Activated T-helper 2 cell treated with anti-CD3 and anti-CD28 coated beads, Interferon-gamma antibody, Interleukin-2, Interleukin-4, amounts not matched to agents 10 μg/mL and 5 μg/mL and 100 μg/mL, durations not matched to agents 14 hours and 24 hours and 36 hours (primary cell): ENCODE measurements around the gene PEX5. TPM values are rescaled to one million over a fixed set of nuclear protein-coding genes. Genes with fewer than 3 reads are reported as not detected.

Source experiments
- DNase-seq: peaks from one replicate; pipeline ENCODE4 v3.0.0; 2021; ENCODE audit warnings: low spot score
- H3K27ac Mint-ChIP-seq: one replicate; pipeline ENCODE4 v1.8.0; 2021; ENCODE audit warnings: mixed read lengths
- H3K27me3 Mint-ChIP-seq: one replicate; pipeline ENCODE4 v1.8.0; 2021; ENCODE audit warnings: low read depth, mixed read lengths
- H3K36me3 Mint-ChIP-seq: one replicate; pipeline ENCODE4 v1.8.0; 2021; ENCODE audit warnings: low read depth, mixed read lengths
- H3K4me1 Mint-ChIP-seq: one replicate; pipeline ENCODE4 v1.8.0; 2021; ENCODE audit warnings: low read depth, mixed read lengths
- H3K4me3 Mint-ChIP-seq: one replicate; pipeline ENCODE4 v1.8.0; 2021; ENCODE audit warnings: low read depth, mild to moderate bottlenecking, moderate library complexity, mixed read lengths
- H3K9me3 Mint-ChIP-seq: one replicate; pipeline ENCODE4 v1.8.0; 2021; ENCODE audit warnings: mixed read lengths
- intact Hi-C: fragments of 100-400 bp; cut with micrococcal nuclease; formaldehyde crosslinking; loops from one replicate; pipeline ENCODE4 v1.15.1; 2023
- total RNA-seq: library from RNA; stranded (reverse); gene quantifications from 2 replicates; pipeline ENCODE4 v1.2.3, GENCODE V29; 2022

The PEX5 gene
- total RNA-seq, 1 donor from 2014 or later: 28.3 TPM

DNA sequence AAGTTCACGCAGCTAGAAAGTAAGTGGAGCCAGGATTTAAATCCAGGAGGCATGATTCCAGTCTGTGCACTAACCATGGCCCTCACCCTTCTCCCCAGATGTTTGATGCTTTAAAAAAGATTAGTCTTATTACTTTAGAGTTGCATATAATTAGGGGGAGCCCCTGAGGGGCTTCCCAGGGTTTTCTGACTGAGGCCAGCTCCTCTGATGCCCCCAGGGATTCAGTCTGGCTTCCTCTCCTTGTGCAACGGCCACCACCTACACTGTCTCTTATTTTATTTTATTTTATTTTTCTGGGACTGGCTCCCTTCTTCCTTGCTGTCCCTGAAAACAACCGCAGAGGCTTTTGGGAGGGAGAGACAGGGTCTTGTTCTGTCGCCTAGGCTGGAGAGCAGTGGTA, 36.7 kb upstream of the PEX5 start:
- DNase-seq: no peak
- Mint-ChIP-seq H3K27me3 (no peaks in the 10 kb centered on the region), H3K27ac (no peak overlapping the region), H3K4me3 (no peak overlapping the region), H3K4me1 (no peaks in the 10 kb centered on the region), H3K36me3 (peaks cover 43% of the 10 kb centered on the region), H3K9me3 (no peaks in the 10 kb centered on the region)
- intact Hi-C loops: no loop called here

GRCh38 chr12:7154042-7154441, 35.4 kb upstream of the PEX5 start:
- H3K9me3 Mint-ChIP-seq: no peaks in the 10 kb centered on the region
- H3K4me1 Mint-ChIP-seq: no peaks in the 10 kb centered on the region
- H3K27me3 Mint-ChIP-seq: no peaks in the 10 kb centered on the region
- peaks cover 31% of the 10 kb centered on the region for H3K36me3 Mint-ChIP-seq
- no peak overlapping the region for H3K4me3 Mint-ChIP-seq
- intact Hi-C loops: no loop called here
- DNase-seq: no peak
- H3K27ac Mint-ChIP-seq: no peak overlapping the region

DNA sequence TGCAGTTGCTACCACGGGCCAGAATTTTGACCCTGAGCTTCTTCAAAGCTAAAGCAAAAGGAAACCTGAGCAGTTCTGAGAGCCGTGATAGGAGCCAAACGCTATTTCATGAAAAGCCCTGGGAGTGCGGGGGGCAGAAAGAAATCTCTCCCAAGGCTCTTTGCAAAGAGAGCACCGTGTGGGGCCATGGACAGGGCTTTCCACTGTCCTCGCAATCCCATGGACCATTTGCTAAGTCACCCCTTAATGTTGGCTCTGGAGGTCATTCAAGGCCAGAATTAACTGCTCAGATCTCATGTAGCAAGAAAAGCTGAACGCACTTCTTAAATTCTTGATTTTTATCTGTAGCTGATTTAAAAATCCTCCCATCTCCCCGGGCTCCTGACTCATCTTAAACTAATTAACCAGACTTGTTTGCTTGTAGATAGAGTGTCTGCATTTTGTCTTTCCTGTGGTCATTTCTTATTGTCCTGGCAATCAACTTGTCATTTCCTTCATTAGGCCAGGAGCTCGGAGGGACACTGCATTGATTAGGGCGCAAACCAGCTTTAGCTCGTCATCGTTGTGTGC, 34.5 kb upstream of the PEX5 start:
- H3K27me3 Mint-ChIP-seq: no peaks in the 10 kb centered on the region
- H3K36me3 Mint-ChIP-seq: peaks cover 24% of the 10 kb centered on the region
- no peak overlapping the region for H3K27ac Mint-ChIP-seq
- H3K4me1 Mint-ChIP-seq: peaks cover 3% of the 10 kb centered on the region
- no peak overlapping the region for H3K4me3 Mint-ChIP-seq
- DNase-seq: no peak
- H3K9me3 Mint-ChIP-seq: no peaks in the 10 kb centered on the region
- intact Hi-C loops: no loop called here

- Mint-ChIP-seq H3K36me3 (peaks cover 18% of the 10 kb centered on the region), H3K27me3 (no peaks in the 10 kb centered on the region), H3K4me3 (no peak overlapping the region), H3K9me3 (no peaks in the 10 kb centered on the region), H3K4me1 (peaks cover 3% of the 10 kb centered on the region), H3K27ac (no peak overlapping the region)
- intact Hi-C loops: no loop called here
- no peak for DNase-seq
Observed at GRCh38 chr12:7155471-7156034, 33.9 kb upstream of the PEX5 start.

DNA sequence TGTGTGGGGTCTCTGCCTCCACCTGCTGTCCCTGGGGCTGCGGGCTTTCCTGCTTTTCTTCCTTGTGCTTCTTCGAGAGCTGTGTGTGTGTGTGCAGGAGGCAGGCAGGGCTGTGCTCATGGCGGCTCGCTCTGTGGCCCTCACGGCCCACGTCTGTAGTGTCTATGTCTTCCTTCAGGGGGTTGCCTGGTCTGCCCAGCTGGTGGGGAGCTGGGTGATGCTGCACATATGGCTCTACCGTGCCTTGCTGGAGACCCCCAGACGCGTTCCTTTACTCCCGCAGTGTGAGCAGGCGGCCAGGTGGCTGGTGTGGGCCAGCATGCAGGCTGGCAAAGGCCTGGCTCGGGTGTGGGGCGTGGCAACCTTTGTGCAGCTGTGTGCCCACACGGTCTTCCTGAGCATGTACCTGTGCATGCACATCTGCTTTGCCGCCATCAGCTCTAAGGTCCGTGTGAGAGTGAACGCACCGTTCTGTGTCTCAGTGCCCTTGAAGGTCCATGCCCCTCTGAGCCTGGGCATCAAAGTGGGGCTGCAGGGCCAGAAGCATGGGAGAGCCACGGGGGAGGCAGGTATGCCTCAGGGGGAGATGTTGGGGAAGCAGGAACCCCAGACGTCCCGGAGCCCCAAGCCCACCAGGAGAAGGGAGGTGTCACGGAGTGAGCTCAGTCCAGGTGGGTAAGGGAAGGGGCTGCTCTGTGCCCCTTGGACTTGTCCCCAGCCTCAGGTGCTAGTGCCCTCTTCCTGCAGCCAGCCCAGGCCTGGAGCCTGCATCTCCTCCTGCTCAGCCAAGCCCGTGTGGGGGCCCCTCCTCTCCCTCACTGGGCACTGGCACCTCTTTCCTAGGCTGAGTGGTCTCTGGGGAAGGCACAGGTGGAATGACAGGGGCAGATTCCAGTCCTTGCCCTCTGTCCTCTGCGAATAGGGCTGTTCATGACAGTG, 33.0 kb upstream of the PEX5 start:
- H3K4me3 Mint-ChIP-seq: no peak overlapping the region
- intact Hi-C loops: no loop called here
- peaks cover 14% of the 10 kb centered on the region for H3K36me3 Mint-ChIP-seq
- peaks cover 3% of the 10 kb centered on the region for H3K4me1 Mint-ChIP-seq
- no peak for DNase-seq
- H3K9me3 Mint-ChIP-seq: no peaks in the 10 kb centered on the region
- no peaks in the 10 kb centered on the region for H3K27me3 Mint-ChIP-seq
- no peak overlapping the region for H3K27ac Mint-ChIP-seq

DNA sequence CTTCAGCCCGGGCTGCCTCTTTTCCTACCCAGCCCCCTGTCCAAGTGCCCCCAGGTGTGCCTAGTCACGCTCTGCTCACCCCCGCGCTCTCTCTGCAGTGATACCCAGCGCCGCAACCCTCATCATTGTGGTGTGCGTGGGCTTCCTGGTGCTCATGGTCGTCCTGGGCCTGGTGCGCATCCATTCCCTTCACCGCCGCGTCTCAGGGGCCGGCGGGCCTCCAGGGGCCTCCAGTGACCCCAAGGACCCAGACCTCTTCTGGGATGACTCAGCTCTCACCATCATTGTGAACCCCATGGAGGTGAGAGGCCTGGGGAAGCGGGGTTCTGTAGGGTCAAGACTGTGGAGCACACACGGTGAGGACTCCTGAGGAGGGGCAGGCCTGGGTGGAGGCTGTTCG, 32.1 kb upstream of the PEX5 start:
- intact Hi-C loops: no loop called here
- H3K9me3 Mint-ChIP-seq: no peaks in the 10 kb centered on the region
- H3K27ac Mint-ChIP-seq: no peak overlapping the region
- H3K27me3 Mint-ChIP-seq: peaks cover 7% of the 10 kb centered on the region
- H3K4me1 Mint-ChIP-seq: peaks cover 3% of the 10 kb centered on the region
- H3K36me3 Mint-ChIP-seq: peaks cover 14% of the 10 kb centered on the region
- DNase-seq: no peak
- no peak overlapping the region for H3K4me3 Mint-ChIP-seq

DNA sequence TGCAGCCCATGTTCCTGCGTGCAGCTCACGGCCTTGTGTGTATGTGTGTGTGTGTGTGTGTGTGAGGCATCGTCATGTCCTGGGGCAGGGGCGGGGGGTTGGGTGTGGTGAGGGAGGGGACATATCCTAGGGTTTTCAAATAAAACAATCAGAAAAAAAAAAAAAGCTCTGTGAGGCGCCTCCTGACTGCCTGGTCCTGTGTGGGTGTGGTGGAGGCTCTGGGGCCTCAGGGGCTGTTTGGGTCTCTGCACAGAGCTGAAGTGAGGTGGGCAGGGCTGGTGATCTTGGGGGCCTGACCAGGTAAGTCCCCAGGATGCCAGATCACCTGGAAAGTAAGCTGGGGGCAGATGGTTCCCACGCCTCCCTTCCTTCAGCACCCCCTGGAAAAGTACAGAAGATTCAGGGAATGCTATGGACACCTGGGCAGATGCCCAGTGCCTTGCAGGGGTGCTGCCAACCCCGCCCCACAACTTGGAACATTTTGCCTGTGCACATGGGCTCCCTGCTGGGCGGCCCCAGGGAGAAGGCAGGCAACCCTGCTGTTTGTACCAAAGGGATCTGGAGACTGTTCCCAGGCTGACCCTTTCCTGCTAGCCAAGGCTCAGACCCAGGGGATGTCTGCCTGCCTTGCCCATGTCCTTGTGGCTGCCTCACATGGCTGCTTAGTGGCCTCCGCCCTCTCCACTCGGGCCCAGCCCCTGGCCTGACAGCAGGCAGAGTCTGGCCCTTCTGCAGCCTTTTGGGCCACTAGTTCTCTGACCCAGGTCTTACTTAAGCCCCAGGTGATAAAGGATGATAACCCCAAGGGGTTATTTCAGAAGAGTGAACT, 30.5 kb upstream of the PEX5 start:
- Mint-ChIP-seq H3K4me1 (peaks cover 7% of the 10 kb centered on the region), H3K36me3 (peaks cover 8% of the 10 kb centered on the region), H3K4me3 (no peak overlapping the region), H3K27ac (no peak overlapping the region), H3K9me3 (no peaks in the 10 kb centered on the region), H3K27me3 (peaks cover 15% of the 10 kb centered on the region)
- no peak for DNase-seq
- intact Hi-C loops: no loop called here

DNA sequence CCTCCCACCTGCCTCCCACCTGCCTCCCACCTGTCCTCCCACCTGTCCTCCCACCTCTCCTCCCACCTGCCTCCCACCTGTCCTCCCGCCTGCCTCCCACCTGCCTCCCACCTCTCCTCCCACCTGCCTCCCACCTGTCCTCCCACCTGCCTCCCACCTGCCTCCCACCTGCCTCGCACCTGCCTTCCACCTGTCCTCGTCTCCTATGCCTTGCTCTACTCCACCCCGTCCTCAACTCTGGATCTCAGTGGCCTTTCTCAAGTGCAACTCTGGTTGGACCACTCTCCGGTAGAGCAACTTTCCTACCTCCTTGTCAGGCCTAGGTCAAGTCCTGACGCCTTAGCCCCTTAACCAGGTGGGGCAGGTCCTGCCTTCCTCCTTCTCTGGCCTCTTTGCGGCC, 29.3 kb upstream of the PEX5 start:
- DNase-seq: no peak
- H3K27ac Mint-ChIP-seq: peak overlapping the region; percentile 38

GRCh38 chr12:7161327-7161726, 28.2 kb upstream of the PEX5 start:
- Mint-ChIP-seq H3K4me3 (no peak overlapping the region), H3K4me1 (peaks cover 7% of the 10 kb centered on the region), H3K27ac (no peak overlapping the region), H3K9me3 (peaks cover 6% of the 10 kb centered on the region), H3K27me3 (peaks cover 15% of the 10 kb centered on the region), H3K36me3 (no peaks in the 10 kb centered on the region)
- intact Hi-C loops: no loop called here
- no peak for DNase-seq

More for the DNA sequence above, 29.3 kb upstream of the PEX5 start:
- Mint-ChIP-seq H3K4me1 (peaks cover 7% of the 10 kb centered on the region), H3K27me3 (peaks cover 15% of the 10 kb centered on the region), H3K4me3 (no peak overlapping the region), H3K9me3 (peaks cover under 1% of the 10 kb centered on the region), H3K36me3 (peaks cover 2% of the 10 kb centered on the region)
- intact Hi-C loops: no loop called here

DNA sequence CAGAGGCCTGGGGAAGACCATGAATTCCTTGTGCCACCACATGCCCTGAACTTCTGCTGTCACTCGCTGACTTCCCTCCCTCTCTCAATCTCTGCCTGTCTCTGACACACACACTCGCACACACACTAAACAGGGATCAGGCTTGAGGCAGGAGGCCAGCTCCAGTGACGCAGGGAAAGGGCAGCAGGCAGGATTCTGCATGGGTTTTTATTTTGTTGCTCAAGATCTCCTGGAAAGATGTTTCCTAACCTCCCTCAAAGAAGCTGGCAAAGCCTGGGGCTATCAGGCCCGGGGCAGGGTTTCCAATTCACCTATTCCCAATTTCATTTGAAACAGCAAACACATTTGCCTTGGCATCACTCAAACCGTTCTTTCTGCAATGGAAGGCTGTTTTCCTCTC, 27.7 kb upstream of the PEX5 start:
- Mint-ChIP-seq H3K9me3 (peaks cover 10% of the 10 kb centered on the region), H3K4me1 (peaks cover 7% of the 10 kb centered on the region), H3K27me3 (peaks cover 15% of the 10 kb centered on the region), H3K4me3 (no peak overlapping the region), H3K36me3 (no peaks in the 10 kb centered on the region), H3K27ac (no peak overlapping the region)
- DNase-seq: no peak
- intact Hi-C loops: no loop called here

- peaks cover 7% of the 10 kb centered on the region for H3K4me1 Mint-ChIP-seq
- H3K9me3 Mint-ChIP-seq: peaks cover 18% of the 10 kb centered on the region
- no peaks in the 10 kb centered on the region for H3K36me3 Mint-ChIP-seq
- H3K27me3 Mint-ChIP-seq: peaks cover 15% of the 10 kb centered on the region
- intact Hi-C loops: no loop called here
- no peak overlapping the region for H3K27ac Mint-ChIP-seq
- no peak overlapping the region for H3K4me3 Mint-ChIP-seq
- no peak for DNase-seq
Observed at GRCh38 chr12:7162691-7163114, 26.8 kb upstream of the PEX5 start.

- Mint-ChIP-seq H3K9me3 (peaks cover 68% of the 10 kb centered on the region), H3K36me3 (peaks cover 5% of the 10 kb centered on the region), H3K4me1 (no peaks in the 10 kb centered on the region), H3K27me3 (peaks cover 7% of the 10 kb centered on the region), H3K27ac (no peak overlapping the region), H3K4me3 (no peak overlapping the region)
- DNase-seq: no peak
- intact Hi-C loops: no loop called here
Observed at GRCh38 chr12:7169951-7170350, 19.5 kb upstream of the PEX5 start.
